Left ventricle myocardium inferior (tissue), 1 donor: Measurements from ENCODE around the gene RHOU. TPM values are rescaled to one million over a fixed set of nuclear protein-coding genes. Genes with fewer than 3 reads are reported as not detected.

Source experiments
- DNase-seq: peaks from one replicate; pipeline ENCODE4 v3.0.0-alpha.2; 2020
- H3K27ac ChIP-seq: fragments of 200-600 bp; replicated peaks from 2 replicates; pipeline ENCODE4 v1.8.0; 2021
- H3K27me3 ChIP-seq: fragments of 200-600 bp; 2 replicates; pipeline ENCODE4 v1.8.0; 2021; ENCODE audit warnings: low read depth
- H3K36me3 ChIP-seq: fragments of 200-600 bp; 2 replicates; pipeline ENCODE4 v1.8.0; 2021
- H3K4me1 ChIP-seq: fragments of 200-600 bp; 2 replicates; pipeline ENCODE4 v1.8.0; 2021
- H3K4me3 ChIP-seq: fragments of 200-600 bp; 2 replicates; pipeline ENCODE4 v1.8.0; 2021; ENCODE audit warnings: mild to moderate bottlenecking, moderate library complexity
- H3K9me3 ChIP-seq: fragments of 200-600 bp; replicated peaks from 2 replicates; pipeline ENCODE4 v1.8.0; 2021
- intact Hi-C: fragments of 100-400 bp; cut with micrococcal nuclease; formaldehyde crosslinking; loops from one replicate; pipeline ENCODE4 v1.11.0; 2022
- total RNA-seq: library from RNA; stranded (reverse); fragmentation: NEBNext Ultra II Directional; extraction: Animal tissue kit (Norgen Biotek cat#: 25700); gene quantifications from one replicate; pipeline ENCODE4 v1.2.1, GENCODE V29; 2021
- TF ChIP-seq, protein P1 (sequence below): fragments of 200-600 bp; IDR thresholded peaks from 2 replicates; pipeline ENCODE4 v1.8.0; 2021; ENCODE audit warnings: antibody characterized with exemption, mild to moderate bottlenecking, borderline replicate concordance
- donor health status: DM: no; HTN: yes; CAD: no; lungs with severe emphysema.

RHOU gene
- total RNA-seq, 1 donor from 2014 or later: 5.1 TPM

DNA sequence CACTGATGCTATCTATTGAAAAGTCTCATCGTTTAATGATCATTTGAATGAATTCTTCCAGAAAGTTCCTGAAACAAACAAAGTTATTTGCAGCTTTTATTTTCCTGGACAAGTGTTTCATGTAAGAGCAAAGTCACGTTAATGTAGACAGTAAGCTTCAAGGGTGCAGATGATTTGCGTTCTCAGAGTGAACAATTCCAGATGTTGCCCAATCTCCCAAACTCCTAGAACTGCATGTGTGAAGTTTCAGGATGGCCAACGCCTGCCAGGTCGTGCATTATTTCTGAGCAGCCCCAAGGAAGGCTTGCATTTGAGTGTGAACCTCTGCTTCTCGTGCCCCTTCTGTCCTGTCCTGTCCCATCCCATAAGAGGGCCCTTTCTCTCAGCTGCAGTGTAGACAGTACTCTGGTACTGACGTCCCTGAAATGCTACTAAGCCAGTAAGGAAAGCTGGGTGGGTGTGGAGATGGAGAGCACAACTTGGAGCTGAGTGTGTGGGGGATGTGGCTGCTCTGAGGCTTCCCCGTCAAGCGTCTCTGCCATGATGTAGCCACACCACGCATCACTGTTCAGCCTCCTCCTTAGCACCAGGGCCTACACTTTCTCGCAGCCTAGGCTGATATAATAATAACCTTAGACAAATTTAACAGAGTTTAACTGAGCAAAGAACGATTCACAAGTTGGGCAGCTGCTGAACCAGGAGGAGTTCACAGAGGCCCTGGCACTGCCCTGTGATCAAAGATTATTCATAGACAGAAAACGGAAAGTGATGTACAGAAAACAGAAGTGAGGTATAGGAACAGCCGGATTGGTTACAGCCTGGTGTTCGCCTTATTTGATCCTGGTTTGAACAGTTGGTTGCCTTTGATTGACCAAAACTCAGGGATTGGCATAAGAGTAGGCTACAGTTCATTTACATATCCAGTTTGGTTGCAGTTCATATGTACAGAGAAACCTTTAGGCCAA lies 50.4 kb downstream of the RHOU start:
- no peaks in the 10 kb centered on the region for H3K36me3 ChIP-seq
- peak overlapping the region; percentile 68 for H3K27ac ChIP-seq
- peaks cover 36% of the 10 kb centered on the region for H3K4me1 ChIP-seq
- H3K27me3 ChIP-seq: peaks cover 71% of the 10 kb centered on the region
- no peak overlapping the region for H3K4me3 ChIP-seq
- TF ChIP-seq, protein P1, sequence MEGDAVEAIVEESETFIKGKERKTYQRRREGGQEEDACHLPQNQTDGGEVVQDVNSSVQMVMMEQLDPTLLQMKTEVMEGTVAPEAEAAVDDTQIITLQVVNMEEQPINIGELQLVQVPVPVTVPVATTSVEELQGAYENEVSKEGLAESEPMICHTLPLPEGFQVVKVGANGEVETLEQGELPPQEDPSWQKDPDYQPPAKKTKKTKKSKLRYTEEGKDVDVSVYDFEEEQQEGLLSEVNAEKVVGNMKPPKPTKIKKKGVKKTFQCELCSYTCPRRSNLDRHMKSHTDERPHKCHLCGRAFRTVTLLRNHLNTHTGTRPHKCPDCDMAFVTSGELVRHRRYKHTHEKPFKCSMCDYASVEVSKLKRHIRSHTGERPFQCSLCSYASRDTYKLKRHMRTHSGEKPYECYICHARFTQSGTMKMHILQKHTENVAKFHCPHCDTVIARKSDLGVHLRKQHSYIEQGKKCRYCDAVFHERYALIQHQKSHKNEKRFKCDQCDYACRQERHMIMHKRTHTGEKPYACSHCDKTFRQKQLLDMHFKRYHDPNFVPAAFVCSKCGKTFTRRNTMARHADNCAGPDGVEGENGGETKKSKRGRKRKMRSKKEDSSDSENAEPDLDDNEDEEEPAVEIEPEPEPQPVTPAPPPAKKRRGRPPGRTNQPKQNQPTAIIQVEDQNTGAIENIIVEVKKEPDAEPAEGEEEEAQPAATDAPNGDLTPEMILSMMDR: no peak
- no peaks in the 10 kb centered on the region for H3K9me3 ChIP-seq
- DNase-seq: no peak
- intact Hi-C loops: no loop called here

DNA sequence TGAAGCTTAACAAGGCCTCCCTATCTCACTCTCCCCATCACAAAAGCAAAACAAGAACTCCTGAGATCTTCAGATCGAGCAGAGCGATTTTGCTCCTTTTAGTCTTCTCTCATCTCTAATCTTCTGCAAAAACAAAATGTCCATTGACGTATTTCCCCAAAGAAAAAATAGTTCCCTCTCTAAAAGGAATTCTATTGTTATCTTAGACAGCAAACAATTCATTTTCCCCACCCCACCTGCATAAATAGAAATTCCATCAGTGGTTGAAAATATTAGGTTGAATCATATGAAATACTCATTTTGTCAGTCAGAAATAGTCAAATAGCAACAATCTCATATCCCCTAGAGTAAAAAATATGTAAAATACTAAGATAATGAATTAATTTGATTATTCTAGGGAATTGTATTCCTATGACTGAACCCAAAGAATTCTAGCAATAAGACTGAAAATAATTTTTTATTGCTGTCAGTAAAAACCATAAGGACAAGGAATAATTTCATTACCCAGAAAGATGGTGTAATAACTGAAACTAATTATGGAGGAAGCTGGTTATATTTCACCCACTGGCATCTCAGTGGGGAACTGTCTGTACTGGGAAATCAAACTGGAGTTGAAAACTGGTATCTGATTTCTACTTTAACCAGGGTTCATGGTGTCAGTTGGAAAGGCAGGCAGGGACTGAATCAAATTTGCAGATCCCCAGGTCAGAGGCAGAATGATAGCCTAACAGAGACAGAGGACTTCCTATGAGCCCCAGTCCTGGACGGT lies 51.3 kb downstream of the RHOU start:
- TF ChIP-seq, protein P1: no peak
- H3K9me3 ChIP-seq: no peaks in the 10 kb centered on the region
- peak overlapping the region; percentile 68 for H3K27ac ChIP-seq
- no peak overlapping the region for H3K4me3 ChIP-seq
- H3K4me1 ChIP-seq: peaks cover 27% of the 10 kb centered on the region
- no peaks in the 10 kb centered on the region for H3K36me3 ChIP-seq
- no peak for DNase-seq
- peaks cover 73% of the 10 kb centered on the region for H3K27me3 ChIP-seq
- intact Hi-C loops: no loop called here

DNA sequence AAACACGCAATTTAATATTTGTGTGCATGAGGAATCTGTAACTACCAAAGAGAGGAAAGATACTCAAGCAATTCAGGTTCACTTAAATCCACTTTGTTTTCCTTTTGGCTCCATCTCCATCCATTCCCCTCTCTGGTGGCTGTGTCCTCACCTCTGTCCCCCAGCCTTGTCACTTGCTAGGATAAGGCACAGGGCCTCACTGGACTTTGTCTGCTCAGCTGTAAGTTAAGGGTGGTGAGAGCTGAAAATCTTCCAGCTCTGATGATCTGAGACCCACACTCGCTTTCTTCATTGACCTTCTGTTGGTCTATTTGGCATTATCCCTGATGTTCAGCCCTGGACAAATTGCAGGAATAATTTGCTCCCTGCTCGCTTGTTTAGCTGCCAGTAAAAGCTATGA lies 56.5 kb downstream of the RHOU start:
- H3K4me1 ChIP-seq: peaks cover 9% of the 10 kb centered on the region
- H3K4me3 ChIP-seq: no peak overlapping the region
- H3K27ac ChIP-seq: no peak overlapping the region
- DNase-seq: no peak
- TF ChIP-seq, protein P1: no peak
- peaks cover 2% of the 10 kb centered on the region for H3K9me3 ChIP-seq
- no peaks in the 10 kb centered on the region for H3K36me3 ChIP-seq
- intact Hi-C loops: no loop called here
- peaks cover 62% of the 10 kb centered on the region for H3K27me3 ChIP-seq

DNA sequence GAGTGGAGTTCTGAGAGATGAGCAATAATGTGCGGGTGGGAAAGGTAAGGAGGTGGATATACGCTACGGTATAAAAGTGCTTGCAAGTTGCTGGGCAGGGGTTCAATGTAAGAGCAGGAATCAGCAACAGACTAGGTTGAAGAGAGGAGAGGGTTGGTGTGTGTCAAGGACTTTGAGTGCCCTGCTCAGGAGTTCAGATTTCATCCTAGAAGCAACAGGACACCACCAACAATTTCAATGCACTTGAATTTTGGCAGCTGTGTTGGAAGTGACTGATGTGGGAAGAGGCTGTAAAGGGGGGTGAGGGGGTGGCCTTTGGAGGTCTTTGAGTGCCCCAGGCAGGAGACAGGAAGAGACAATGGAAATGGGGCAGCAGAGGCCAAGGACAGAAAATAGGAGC lies 57.3 kb downstream of the RHOU start:
- no peak for DNase-seq
- TF ChIP-seq, protein P1: no peak
- peaks cover 60% of the 10 kb centered on the region for H3K27me3 ChIP-seq
- no peak overlapping the region for H3K4me3 ChIP-seq
- no peaks in the 10 kb centered on the region for H3K36me3 ChIP-seq
- H3K4me1 ChIP-seq: peaks cover 1% of the 10 kb centered on the region
- H3K9me3 ChIP-seq: peaks cover 6% of the 10 kb centered on the region
- H3K27ac ChIP-seq: no peak overlapping the region
- intact Hi-C loops: no loop called here

DNA sequence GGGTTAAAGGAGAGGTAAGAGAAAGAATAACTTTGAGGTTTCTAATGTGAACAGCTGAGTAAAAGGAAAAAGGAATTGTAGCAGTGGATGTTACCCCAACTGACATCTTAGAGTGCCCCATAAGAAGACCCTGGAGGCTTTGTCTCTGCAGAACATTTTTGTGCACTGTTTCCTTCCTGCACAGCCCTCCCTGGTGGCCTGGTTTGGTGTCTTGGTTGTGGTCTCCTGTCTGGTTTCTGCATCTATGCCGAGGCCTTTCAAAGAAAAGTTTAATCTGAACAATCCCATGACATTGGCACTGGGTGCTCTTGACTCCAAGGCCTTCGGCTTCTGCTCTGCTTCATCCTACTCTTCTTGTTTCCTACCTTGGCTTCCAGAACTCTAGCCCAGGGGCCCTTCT lies 57.8 kb downstream of the RHOU start:
- H3K4me1 ChIP-seq: no peaks in the 10 kb centered on the region
- no peak overlapping the region for H3K27ac ChIP-seq
- intact Hi-C loops: no loop called here
- H3K9me3 ChIP-seq: peaks cover 6% of the 10 kb centered on the region
- peaks cover 60% of the 10 kb centered on the region for H3K27me3 ChIP-seq
- DNase-seq: no peak
- TF ChIP-seq, protein P1: no peak
- no peaks in the 10 kb centered on the region for H3K36me3 ChIP-seq
- H3K4me3 ChIP-seq: no peak overlapping the region
